GM18951 (cell line): ENCODE results near the gene SLC5A6.
"Not testable (repeated sequence)": the region's sequence is repeated elsewhere in the genome, so short reads cannot be mapped to it uniquely, and the experiment has no call there.

Experiments used
- POLR2A ChIP-seq: IDR thresholded peaks from 4 replicates; pipeline ENCODE4 v1.6.1; 2011; ENCODE audit warnings: mild to moderate bottlenecking; ENCODE audit not compliant: insufficient read length, insufficient read depth; ENCODE audit errors: extremely low read depth
- in situ Hi-C: fragments of 300-500 bp; cut with MboI; formaldehyde crosslinking; loops from one replicate; pipeline ENCODE4 v1.12.0; 2022; ENCODE audit warnings: low sequenced_read_pairs, mixed read lengths, inconsistent platforms; ENCODE audit not compliant: unreplicated experiment

SLC5A6 gene

DNA sequence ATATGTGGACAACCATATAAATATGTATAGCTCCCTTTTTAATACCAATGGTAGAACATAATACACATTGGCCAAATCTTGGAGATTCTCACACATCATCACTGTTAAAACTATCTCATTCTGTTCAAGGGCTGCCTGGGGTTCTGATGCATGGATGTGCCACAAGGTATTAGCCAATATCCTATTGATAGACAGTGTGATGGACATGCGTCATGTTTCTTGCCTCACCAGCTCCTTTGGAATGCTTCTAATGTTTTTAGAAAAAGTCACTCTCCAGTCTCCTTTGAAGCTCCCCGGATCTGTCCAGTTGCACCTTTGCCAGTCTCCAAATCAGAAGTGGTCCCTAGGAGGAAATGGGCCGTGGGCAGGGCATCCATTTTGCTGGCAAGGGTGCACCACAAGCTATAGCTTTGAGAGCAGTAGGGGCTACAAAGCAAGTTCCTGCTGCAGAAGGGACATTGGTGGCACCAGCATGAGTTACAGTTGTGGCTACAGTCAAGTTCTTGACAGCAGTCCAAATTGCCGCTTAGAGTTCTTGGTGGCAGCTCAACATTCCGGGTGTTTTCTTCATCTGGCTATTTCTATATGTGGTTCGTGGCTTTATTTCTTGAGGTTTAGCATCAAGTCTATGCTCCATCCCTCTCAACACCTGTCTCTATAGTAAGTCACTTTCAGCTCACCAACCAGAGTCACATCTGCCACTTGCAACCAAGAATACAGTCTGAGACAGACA, 25.3 kb downstream of the SLC5A6 start:
- in situ Hi-C loops = no loop called here
- no peak for TF ChIP-seq POLR2A

- in situ Hi-C loops = no loop called here
- TF ChIP-seq POLR2A = no peak
Measured at GRCh38 chr2:27185331-27186026, 26.6 kb downstream of the SLC5A6 start.

GRCh38 chr2:27184115-27184514, 28.0 kb downstream of the SLC5A6 start:
- TF ChIP-seq POLR2A = no peak
- in situ Hi-C loops = no loop called here

- in situ Hi-C loops = no loop called here
- TF ChIP-seq POLR2A = no peak
Measured at GRCh38 chr2:27182346-27182745, 29.7 kb downstream of the SLC5A6 start.

DNA sequence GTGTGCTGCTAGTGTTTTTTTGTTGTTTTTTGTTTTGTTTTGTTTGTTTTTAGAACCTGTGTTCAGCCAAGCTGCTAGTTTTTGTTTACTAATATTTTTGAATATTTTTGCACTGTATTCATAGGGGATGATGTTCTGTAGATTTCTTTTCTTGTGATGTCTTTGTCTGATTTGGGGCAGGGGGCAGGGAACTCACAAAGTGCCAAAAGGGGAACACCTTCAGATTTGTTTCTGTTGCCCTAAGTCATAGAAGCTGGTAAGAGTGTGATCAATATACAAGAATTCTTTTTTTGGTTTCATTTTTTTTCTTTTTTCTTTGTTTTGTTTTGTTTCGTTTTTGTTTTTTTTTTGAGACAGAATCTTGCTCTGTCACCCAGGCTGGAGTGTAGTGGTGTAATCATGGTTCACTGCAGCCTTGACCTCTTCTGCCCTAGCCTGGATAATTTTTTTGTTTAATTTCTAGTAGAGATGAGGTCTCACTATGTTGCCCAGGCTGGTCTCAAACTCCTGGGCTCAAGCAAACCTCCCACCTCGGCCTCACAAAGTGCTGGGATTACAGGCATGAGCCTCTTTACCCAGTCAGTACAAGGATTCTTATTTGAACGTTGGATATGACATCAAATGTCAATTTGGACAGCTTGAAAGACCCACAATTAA, 32.6 kb downstream of the SLC5A6 start:
- in situ Hi-C loops = no loop called here
- no peak for TF ChIP-seq POLR2A

DNA sequence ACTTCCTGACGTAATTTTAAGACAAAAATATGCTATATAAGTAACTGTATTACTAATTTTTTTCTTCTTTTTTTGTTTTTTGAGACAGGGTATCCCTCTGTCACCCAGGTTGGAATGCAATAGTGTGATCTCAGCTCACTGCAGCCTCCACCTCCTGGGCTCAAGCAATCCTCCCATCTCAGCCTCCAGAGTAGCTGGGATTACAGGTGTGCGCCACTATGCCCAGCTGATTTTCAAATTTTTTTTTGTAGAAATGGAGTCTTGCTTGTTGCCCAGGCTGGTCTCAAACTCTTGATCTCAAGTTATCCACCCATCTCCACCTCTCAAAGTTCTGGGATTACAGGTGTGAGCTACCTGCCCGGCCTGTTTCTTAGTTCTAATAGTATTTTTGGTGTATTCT, 33.6 kb downstream of the SLC5A6 start:
- TF ChIP-seq POLR2A = no peak
- in situ Hi-C loops = no loop called here

DNA sequence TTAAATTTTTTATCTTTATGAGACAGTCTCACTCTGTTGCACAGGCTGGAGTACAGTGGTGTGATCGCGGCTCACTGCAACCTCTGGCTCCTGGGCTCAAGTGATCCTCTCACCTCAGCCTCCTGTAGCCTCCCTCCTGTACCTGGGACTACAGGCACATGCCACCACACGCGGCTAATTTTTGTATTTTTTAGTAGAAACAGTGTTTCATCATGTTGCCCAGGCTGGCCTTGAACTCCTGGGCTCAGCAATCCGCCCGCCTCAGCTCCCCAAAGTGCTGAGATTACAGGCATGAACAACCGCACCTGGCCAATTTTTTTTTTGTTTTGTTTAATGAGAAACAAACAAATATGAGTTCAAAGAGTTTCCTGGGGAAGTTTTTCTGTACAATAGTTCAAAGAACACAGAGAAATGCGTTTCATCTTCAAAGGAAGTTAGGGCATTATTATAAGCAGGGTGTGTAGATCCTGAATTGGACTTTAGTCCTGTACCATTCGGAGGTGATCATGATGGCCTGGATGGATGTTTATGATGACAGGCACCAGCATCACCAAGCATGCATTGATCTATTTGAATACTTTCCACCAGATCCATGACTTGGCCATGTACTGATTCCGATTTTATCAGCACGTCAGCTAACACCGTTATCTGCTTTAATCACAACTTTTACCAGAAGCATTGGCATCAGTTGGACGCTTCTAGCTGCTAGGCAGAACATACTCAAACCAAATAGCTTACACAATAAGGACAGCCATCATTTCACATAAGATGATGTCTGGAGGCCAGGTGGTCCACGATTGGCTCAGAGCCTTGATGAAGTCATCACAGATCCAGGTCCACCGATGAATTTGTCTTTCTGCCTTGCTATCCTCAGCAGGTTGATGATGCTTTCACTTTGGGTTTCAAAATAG, 34.4 kb downstream of the SLC5A6 start:
- TF ChIP-seq POLR2A = no peak
- in situ Hi-C loops = no loop called here

DNA sequence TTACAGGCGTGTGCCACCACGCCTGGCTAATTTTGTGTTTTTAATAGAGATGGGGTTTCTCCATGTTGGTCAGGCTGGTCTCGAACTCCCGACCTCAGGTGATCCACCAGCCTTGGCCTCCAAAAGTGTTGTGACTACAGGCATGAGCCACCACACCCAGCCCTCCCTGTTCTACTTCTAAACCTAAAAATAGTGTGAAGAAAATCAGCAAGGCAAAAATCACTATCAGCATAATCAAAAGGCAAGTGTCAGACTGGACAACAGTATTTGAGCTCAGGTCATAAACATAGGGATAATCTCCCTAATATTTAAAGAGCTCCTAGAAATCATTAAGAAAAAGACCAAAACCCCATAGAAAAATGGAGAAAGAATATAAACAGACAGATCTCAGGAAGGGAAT, 36.3 kb downstream of the SLC5A6 start:
- in situ Hi-C loops = not testable (repeated sequence)

DNA sequence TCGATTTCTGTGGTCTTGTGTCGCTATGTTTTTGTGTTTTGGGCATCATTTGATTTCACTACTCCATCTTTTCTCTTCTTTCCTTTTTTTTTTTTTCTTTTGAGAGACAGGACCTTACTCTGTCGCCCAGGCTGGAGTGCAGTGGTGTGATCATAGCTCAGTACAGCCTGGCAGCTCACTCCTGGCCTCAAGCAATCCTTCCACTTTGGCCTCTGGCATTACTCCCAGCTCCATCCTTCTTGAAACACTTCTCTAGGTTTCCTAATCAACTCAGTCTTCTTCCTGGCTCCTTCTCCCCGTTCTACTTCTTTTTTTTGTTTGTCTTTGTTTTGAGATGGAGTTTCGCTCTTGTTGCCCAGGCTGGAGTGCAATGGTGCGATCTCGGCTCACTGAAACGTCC, 36.7 kb downstream of the SLC5A6 start:
- in situ Hi-C loops = no loop called here
- TF ChIP-seq POLR2A = no peak

GRCh38 chr2:27174638-27175037, 37.4 kb downstream of the SLC5A6 start:
- TF ChIP-seq POLR2A = no peak

GRCh38 chr2:27171351-27171848, 40.7 kb downstream of the SLC5A6 start:
- no peak for TF ChIP-seq POLR2A
- in situ Hi-C loops = no loop called here

More at GRCh38 chr2:27174638-27175037, 37.4 kb downstream of the SLC5A6 start:
- in situ Hi-C loops = no loop called here

DNA sequence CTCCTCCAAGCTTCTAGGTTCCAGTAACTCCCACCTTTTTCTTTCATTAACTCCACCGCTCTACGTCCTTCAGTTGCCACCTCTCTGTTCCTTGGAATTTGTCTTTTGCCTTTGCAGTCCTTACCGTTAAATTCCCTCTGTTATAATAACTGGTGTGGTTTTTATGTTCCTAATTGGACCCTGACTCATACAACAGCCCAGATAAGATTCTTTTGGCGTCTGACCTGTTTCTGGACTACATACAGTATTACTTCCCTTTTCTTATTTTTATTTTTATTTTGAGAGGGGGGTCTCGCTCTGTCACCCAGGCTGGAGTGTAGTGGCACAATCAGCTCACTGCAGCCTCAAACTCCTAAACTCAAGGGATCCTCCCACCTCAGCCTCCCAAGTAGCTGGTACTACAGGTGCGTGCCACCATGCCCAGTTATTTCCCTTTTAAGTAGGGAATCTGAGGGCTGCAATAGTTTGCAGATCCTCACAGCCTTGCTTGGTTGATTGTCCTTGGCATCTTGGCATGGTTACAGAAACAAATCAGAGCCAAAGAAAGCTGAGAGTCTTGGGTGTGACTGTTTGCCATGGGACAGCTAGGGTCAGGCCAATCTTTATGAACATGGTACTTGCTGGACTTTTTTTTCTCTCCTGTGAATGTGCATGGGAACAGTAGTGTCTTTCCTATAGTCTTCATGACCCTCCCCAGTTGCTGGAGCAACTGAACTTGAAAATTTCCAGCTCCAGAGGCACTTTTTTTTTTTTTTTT, 41.3 kb downstream of the SLC5A6 start:
- no peak for TF ChIP-seq POLR2A
- in situ Hi-C loops = no loop called here
